Activated naive CD4-positive, alpha-beta T cell treated with anti-CD3 and anti-CD28 coated beads for 36 hours (primary cell): Measurements from ENCODE around the gene GNAS-AS1. TPM values are rescaled to one million over a fixed set of nuclear protein-coding genes. Genes with fewer than 3 reads are reported as not detected.

ENCODE experiments used
- CTCF ChIA-PET: fragments of 350-600 bp; sonication (Branson Sonifier 250); formaldehyde crosslinking; loops from one replicate; lab custom pipeline; 2021; ENCODE audit warnings: antibody characterized with exemption; lab: Charles Lee
- DNase-seq: peaks from one replicate; pipeline ENCODE4 v3.0.0-alpha.2; 2020
- H3K27ac Mint-ChIP-seq: one replicate; pipeline ENCODE4 v1.8.0; 2021; ENCODE audit warnings: mild to moderate bottlenecking, mixed read lengths
- H3K27me3 Mint-ChIP-seq: one replicate; pipeline ENCODE4 v1.8.0; 2021; ENCODE audit warnings: low read depth, mixed read lengths
- H3K36me3 Mint-ChIP-seq: one replicate; pipeline ENCODE4 v1.8.0; 2021; ENCODE audit warnings: low read depth, mixed read lengths
- H3K4me1 Mint-ChIP-seq: one replicate; pipeline ENCODE4 v1.8.0; 2021; ENCODE audit warnings: low read depth, mixed read lengths
- H3K4me3 Mint-ChIP-seq: one replicate; pipeline ENCODE4 v1.8.0; 2021; ENCODE audit warnings: mild to moderate bottlenecking, moderate library complexity, mixed read lengths
- H3K9me3 Mint-ChIP-seq: one replicate; pipeline ENCODE4 v1.8.0; 2021; ENCODE audit warnings: mixed read lengths
- intact Hi-C: fragments of 100-400 bp; cut with micrococcal nuclease; formaldehyde crosslinking; loops from one replicate; pipeline ENCODE4 v1.15.1; 2023
- total RNA-seq, 2 experiments: library from RNA; stranded (reverse); gene quantifications; one replicate each; pipeline ENCODE4 v1.2.3, GENCODE V29; 2021

Gene GNAS-AS1
- total RNA-seq, 2 experiments from 2014 or later = 1.6 to 1.9 TPM

DNA sequence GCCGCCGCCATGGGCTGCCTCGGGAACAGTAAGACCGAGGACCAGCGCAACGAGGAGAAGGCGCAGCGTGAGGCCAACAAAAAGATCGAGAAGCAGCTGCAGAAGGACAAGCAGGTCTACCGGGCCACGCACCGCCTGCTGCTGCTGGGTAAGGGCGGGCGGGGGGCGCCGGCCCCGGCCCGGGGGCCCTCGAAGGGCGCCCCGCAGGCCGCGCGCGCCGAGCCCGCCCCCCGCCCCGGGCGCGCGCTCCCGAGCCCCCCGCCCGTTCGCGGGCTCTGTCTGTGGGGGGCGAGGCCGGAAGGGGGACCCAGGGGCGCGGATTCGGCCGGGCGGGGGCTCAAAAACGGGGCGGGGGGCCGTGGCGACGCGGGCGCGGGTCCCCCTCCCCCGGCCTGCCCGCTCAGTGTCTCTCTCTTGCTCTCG is 41.0 kb upstream of the GNAS-AS1 start:
- intact Hi-C loops = loop anchor here (1.0 to 5.0 kb wide), 7 partner anchors 16 to 585 kb away; partner anchors contain the start of genes NELFCD and VAPB
- peaks cover 43% of the 10 kb centered on the region for H3K4me1 Mint-ChIP-seq
- H3K9me3 Mint-ChIP-seq = no peaks in the 10 kb centered on the region
- peaks cover 23% of the 10 kb centered on the region for H3K36me3 Mint-ChIP-seq
- H3K27ac Mint-ChIP-seq = peak overlapping the region; percentile 98
- peak; percentile 42 for DNase-seq
- H3K27me3 Mint-ChIP-seq = no peaks in the 10 kb centered on the region
- CTCF ChIA-PET = interaction anchor here (0.5 kb wide), 1 partner anchor 126 kb away, joined by 3 read pairs; no protein-coding TSS in a partner anchor
- peak overlapping the region; percentile 94 for H3K4me3 Mint-ChIP-seq

DNA sequence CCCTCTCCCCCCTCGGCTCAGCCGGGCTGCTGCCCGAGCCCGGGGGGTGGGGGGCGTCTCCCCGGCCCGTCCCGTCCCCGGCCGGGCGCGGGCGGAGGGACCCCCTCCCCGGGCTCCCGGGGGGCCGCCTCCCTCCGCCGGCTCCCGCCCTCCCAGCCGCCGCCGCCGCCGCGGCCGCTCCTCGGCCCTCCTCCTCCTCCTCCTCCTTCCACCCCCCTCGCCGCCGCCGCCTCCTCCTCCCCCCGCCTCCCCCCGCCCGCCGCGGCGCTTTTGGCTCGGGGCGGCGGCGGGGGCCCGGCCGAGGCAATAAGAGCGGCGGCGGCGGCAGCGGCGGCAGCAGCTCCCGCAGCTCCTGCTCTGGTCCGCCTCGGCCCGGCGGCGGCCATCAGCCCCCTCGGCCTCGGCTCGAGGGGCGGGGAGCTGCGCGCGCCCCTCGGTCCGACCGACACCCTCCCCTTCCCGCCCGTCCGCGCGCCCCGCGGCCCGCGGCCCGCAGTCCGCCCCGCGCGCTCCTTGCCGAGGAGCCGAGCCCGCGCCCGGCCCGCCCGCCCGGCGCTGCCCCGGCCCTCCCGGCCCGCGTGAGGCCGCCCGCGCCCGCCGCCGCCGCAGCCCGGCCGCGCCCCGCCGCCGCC is 40.5 kb upstream of the GNAS-AS1 start:
- H3K4me1 Mint-ChIP-seq = peaks cover 45% of the 10 kb centered on the region
- CTCF ChIA-PET = interaction anchor here (0.5 kb wide), 1 partner anchor 127 kb away, joined by 3 read pairs; no protein-coding TSS in a partner anchor
- intact Hi-C loops = loop anchor here (5.0 kb wide), 1 partner anchor 504 kb away; the partner anchor contains the start of gene VAPB

DNA sequence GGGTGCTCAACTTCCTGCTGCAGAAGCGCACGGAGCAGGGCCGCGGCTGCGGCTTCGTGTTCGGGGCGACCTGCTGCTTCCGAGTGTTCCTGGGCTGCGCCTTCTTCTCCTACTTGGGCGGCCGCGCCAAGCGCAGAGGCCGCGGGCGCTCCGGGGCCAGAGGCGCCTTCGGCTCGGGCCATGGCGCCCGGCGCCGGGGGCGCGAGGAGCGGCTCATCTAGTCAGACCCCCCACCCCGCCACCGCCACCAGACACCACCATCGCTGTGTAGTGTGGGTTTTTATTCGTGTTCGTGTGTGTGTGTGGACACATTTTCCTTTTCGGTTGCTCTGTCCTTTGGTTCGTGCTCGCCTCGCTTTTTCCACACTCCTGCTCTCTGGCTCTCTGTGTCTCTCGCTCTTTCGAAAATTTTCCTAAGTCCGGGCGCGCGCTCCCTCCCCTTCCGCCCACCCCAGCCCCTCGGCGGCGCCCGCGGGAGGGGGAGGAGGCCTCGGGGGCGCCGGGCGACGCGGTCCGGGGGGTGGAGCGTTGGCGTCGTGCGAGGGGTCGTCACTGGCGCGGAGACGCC is 39.9 kb upstream of the GNAS-AS1 start:
- H3K27me3 Mint-ChIP-seq = no peaks in the 10 kb centered on the region
- H3K27ac Mint-ChIP-seq = peak overlapping the region; percentile 96
- H3K36me3 Mint-ChIP-seq = peaks cover 15% of the 10 kb centered on the region
- CTCF ChIA-PET = interaction anchor here (0.8 kb wide), 1 partner anchor 238 kb away, joined by 7 read pairs; no protein-coding TSS in a partner anchor
- peaks cover 43% of the 10 kb centered on the region for H3K4me1 Mint-ChIP-seq
- H3K4me3 Mint-ChIP-seq = peak overlapping the region; percentile 91
- intact Hi-C loops = loop anchor here (5.0 kb wide), 1 partner anchor 503 kb away; the partner anchor contains the start of gene VAPB
- DNase-seq = peak; percentile 55
- no peaks in the 10 kb centered on the region for H3K9me3 Mint-ChIP-seq

More for the DNA sequence above, 40.5 kb upstream of the GNAS-AS1 start:
- Mint-ChIP-seq H3K27me3 (no peaks in the 10 kb centered on the region), H3K9me3 (no peaks in the 10 kb centered on the region), H3K4me3 (peak overlapping the region; percentile 75), H3K27ac (peak overlapping the region; percentile 87), H3K36me3 (peaks cover 20% of the 10 kb centered on the region)
- peak; percentile 70 for DNase-seq

DNA sequence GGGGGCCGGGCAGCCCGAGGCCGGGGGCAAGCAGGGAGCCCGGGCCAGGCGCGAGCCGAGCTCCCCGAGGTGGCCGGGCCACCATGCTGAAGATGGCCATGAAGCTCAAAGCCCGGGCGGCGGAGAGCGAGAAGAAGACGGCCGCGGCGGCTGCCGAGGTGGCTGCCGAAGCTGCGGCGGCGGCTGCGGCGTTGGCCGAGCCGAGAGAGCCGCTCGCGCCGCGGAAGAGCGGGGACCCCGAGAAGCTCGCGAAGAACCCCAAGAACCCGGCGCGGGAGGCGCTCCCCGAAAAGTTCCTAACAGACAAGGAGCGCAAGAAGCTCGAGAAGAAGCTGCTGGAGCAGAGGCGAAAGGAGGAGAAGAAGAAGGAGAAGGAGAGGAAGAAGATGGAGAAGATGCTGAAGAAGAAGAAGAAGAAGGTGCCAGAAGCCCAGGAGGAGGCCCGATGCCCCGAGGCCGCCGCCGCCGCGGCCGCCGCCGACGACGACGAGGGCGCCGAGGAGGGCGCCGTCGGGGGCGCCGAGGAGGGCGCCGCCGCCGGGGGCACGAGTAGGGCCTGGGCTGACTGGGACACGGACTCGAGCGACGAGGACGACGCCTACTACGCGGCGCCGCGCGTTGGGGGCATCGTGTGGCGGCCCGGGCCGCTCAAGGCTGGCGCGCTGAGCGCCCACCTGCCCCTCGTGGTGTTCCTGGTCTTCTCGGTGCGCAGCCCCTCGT is 39.3 kb upstream of the GNAS-AS1 start:
- intact Hi-C loops = loop anchor here (1.0 to 5.0 kb wide), 2 partner anchors 142 to 503 kb away; partner anchors contain the start of genes ATP5F1E and VAPB
- peaks cover 38% of the 10 kb centered on the region for H3K4me1 Mint-ChIP-seq
- CTCF ChIA-PET = interaction anchor here (0.7 to 1.1 kb wide), 3 partner anchors 11 to 238 kb away, joined by 3 to 7 read pairs (median 3); no protein-coding TSS in a partner anchor
- peaks cover 11% of the 10 kb centered on the region for H3K36me3 Mint-ChIP-seq
- DNase-seq = no peak
- no peaks in the 10 kb centered on the region for H3K9me3 Mint-ChIP-seq
- H3K27ac Mint-ChIP-seq = peak overlapping the region; percentile 96
- no peaks in the 10 kb centered on the region for H3K27me3 Mint-ChIP-seq
- H3K4me3 Mint-ChIP-seq = peak overlapping the region; percentile 91

DNA sequence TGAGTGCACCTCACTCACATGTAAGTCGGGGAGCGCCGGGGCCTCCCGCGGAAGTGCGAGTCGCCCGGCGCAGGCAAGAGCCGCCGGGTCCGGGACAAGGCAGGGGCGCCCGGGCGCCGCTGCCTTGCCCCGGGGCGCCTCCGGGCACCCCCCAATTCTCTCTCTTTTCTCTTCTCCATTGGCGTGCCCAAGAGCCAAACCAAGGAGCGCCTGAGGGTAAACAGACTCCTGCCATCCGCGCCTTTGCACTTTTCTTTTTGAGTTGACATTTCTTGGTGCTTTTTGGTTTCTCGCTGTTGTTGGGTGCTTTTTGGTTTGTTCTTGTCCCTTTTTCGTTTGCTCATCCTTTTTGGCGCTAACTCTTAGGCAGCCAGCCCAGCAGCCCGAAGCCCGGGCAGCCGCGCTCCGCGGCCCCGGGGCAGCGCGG is 38.6 kb upstream of the GNAS-AS1 start:
- Mint-ChIP-seq H3K4me3 (peak overlapping the region; percentile 87), H3K4me1 (peaks cover 33% of the 10 kb centered on the region), H3K9me3 (no peaks in the 10 kb centered on the region), H3K27me3 (no peaks in the 10 kb centered on the region), H3K36me3 (peaks cover 7% of the 10 kb centered on the region), H3K27ac (peak overlapping the region; percentile 88)
- intact Hi-C loops = loop anchor here (1.0 kb wide), 1 partner anchor 143 kb away; the partner anchor contains the start of gene ATP5F1E
- CTCF ChIA-PET = interaction anchor here (0.7 to 1.1 kb wide), 2 partner anchors 10 to 199 kb away, joined by 3 read pairs; no protein-coding TSS in a partner anchor
- DNase-seq = no peak

DNA sequence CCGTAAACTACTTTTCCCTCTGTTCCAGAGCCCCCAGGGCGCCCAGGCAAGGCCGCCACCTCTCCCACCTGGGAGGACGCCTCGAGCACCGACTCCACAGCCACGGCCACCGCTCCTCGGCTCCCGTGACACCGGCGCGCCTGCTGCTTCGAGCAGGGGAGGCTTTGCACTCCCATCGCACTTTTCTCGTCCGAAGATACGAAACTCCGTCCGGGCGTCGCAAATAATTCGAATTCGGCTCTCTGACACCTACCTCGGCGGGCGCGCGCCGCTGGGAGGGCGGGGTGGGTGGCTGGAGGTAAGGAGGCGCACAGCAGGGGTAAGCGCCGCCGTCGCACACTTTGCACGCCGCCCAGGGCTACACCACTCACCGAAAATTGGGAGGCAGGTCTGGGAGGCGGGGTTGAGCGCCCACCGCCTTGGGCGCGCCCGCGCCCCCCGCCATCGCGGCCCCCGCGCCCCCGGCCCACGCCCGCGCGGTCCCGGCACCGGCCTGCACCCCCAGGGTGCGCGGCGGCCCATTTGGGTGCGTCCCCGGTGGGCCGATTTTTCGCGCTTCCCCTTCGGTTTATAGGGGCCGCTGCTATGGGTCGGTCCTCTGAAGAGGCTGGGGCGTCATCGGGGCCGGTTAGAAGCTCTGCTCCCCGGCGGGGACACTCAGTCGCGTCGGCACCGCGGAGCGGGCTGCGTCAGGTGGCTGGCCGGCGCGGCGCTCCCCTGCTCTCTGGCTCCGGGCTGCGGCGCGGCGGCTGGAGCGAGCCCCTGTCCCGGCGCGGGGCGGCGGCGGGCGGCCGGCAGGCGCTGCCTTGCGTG is 38.0 kb upstream of the GNAS-AS1 start:
- Mint-ChIP-seq H3K27ac (no peak overlapping the region), H3K9me3 (no peaks in the 10 kb centered on the region), H3K4me3 (peak overlapping the region; percentile 84), H3K36me3 (peaks cover 7% of the 10 kb centered on the region), H3K4me1 (peaks cover 27% of the 10 kb centered on the region), H3K27me3 (no peaks in the 10 kb centered on the region)
- CTCF ChIA-PET = interaction anchor here (1.1 kb wide), 1 partner anchor 10 kb away, joined by 3 read pairs; no protein-coding TSS in a partner anchor
- peak; percentile 89 for DNase-seq
- intact Hi-C loops = loop anchor here (1.0 kb wide), 1 partner anchor 144 kb away; the partner anchor contains the start of gene ATP5F1E

DNA sequence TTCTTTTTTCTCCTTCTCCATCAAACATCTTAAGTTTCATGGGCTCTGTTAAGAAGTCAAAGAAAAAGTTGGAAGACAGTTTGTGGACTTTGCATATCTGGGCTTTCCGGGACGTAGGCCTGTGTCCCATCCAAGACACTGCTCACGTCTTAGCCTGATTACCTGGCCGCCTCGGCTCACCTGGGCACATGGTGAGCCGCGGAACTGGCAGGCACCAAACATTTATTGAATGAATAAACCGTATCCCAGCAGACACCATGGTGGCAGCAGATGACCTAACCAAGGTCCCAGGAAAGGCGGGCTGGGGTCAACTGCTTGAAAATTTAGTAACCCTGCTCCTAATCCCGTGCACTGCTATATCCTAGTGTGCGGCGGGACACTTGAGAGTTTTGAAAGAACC is 37.4 kb upstream of the GNAS-AS1 start:
- intact Hi-C loops = no loop called here
- CTCF ChIA-PET = no interaction called here
- Mint-ChIP-seq H3K27ac (peak overlapping the region; percentile 79), H3K4me3 (peak overlapping the region; percentile 84), H3K27me3 (no peaks in the 10 kb centered on the region), H3K36me3 (peaks cover 5% of the 10 kb centered on the region), H3K9me3 (no peaks in the 10 kb centered on the region), H3K4me1 (peaks cover 22% of the 10 kb centered on the region)
- DNase-seq = no peak

DNA sequence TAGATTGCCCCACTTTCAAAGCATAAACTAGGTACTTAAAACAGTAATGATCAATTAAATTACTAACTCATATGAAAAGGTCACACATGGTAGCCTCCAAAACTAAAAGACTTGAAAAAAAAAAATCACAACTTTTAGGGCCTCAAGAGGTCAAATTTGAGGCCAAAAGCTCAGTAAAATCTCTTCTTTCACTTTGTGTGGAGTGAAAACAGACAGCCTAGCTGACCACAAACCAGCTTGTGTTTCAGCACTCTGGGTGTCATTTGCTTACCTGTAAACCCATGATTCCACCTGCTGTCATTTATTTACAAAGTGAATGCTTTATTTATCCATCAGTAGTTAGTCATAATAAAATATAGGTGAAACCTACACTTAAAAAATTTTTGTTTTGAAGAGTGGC is 35.8 kb upstream of the GNAS-AS1 start:
- Mint-ChIP-seq H3K27ac (no peak overlapping the region), H3K36me3 (peaks cover 1% of the 10 kb centered on the region), H3K9me3 (no peaks in the 10 kb centered on the region), H3K4me3 (no peak overlapping the region), H3K27me3 (no peaks in the 10 kb centered on the region), H3K4me1 (peaks cover 20% of the 10 kb centered on the region)
- CTCF ChIA-PET = interaction anchor here (0.6 to 1.7 kb wide), 5 partner anchors 10 to 260 kb away, joined by 3 to 4 read pairs (median 3); partner anchors contain the start of gene ATP5F1E
- no peak for DNase-seq
- intact Hi-C loops = no loop called here

DNA sequence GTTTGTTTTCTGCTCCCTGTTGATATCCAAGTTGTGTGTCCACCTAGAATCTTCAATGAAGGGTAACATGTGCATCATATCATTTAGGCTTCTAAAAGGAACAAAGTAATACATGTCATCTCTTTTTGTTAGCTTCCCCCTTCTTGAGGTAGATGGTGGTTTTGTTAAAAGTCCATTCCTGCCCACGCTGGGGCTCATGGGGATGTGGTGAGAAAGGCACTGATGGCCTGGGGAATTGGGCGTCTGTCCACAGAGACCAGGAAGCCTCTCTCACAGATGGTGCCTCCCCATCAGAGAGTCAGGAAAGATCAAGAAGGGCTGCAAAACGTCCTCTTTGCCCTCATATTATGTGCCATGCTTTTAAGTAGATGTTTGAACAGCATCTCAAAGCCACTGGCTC is 34.3 kb upstream of the GNAS-AS1 start:
- CTCF ChIA-PET = no interaction called here
- Mint-ChIP-seq H3K27me3 (no peaks in the 10 kb centered on the region), H3K27ac (no peak overlapping the region), H3K36me3 (peaks cover 1% of the 10 kb centered on the region), H3K9me3 (no peaks in the 10 kb centered on the region), H3K4me3 (no peak overlapping the region), H3K4me1 (peaks cover 23% of the 10 kb centered on the region)
- intact Hi-C loops = no loop called here
- DNase-seq = no peak

DNA sequence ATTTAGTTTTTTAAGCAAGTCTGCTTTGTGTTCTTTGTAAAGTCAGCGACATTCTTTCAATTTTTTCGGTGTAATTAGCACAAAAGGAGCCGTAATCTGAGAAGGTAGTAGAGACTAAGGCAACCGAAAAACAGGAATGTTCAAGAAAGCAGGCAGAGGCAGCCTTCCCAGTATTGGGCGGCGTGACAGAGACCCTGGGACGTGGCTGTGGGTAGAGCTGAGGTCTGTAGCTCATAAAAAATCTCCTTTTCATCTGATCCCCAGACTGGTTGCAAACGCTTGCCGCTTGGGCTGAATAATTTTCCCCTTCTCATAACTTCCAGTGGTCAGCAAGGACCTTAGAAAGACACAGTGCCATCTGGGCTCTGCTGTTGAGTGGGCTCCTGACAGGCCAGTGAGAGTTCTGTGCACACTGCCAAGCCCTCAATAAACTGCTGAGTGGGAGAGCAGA is 32.6 kb upstream of the GNAS-AS1 start:
- no peaks in the 10 kb centered on the region for H3K27me3 Mint-ChIP-seq
- H3K4me1 Mint-ChIP-seq = peaks cover 35% of the 10 kb centered on the region
- DNase-seq = no peak
- H3K36me3 Mint-ChIP-seq = peaks cover 1% of the 10 kb centered on the region
- H3K9me3 Mint-ChIP-seq = no peaks in the 10 kb centered on the region
- CTCF ChIA-PET = interaction anchor here (1.5 to 1.8 kb wide), 2 partner anchors 30 to 325 kb away, joined by 5 read pairs; partner anchors contain the start of gene GNAS
- H3K27ac Mint-ChIP-seq = no peak overlapping the region
- no peak overlapping the region for H3K4me3 Mint-ChIP-seq
- intact Hi-C loops = no loop called here

DNA sequence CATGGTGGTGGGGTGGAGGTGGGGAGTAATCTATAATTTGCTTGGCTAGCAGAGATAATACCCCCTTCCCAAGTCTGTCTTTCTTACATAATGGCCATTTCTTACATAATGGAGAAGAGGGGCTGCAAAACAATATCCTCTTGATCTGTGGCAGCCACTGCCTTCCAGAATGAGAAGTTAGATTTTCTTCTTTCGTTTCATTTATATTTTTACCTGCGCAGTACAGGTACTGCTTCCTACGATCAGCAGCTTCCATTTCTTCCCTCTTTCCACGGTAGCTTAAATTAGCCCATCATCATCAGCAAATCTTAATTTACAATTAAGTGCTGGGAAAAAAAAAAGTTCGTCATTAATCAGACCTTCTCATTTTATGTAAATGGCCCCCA is 32.0 kb upstream of the GNAS-AS1 start:
- DNase-seq = no peak
- Mint-ChIP-seq H3K9me3 (no peaks in the 10 kb centered on the region), H3K27me3 (no peaks in the 10 kb centered on the region), H3K27ac (no peak overlapping the region), H3K4me1 (peaks cover 36% of the 10 kb centered on the region), H3K36me3 (no peaks in the 10 kb centered on the region), H3K4me3 (no peak overlapping the region)
- intact Hi-C loops = no loop called here
- CTCF ChIA-PET = interaction anchor here (1.8 kb wide), 1 partner anchor 325 kb away, joined by 5 read pairs; no protein-coding TSS in a partner anchor
